T-helper 17 cell (primary cell): ENCODE measurements around the gene MXRA7. TPM values are rescaled to one million over a fixed set of nuclear protein-coding genes. Genes with fewer than 3 reads are reported as not detected.
"Not testable (repeated sequence)": the region's sequence is repeated elsewhere in the genome, so short reads cannot be mapped to it uniquely, and the experiment has no call there.

Source experiments
- ATAC-seq: fragments of 150-1000 bp; cut with Tn5 transposase; 2 replicates; pipeline ENCODE4 v1.10.0; 2021; ENCODE audit warnings: mild to moderate bottlenecking, moderate library complexity
- DNase-seq, 3 donors: peaks; one replicate each; pipeline versions ENCODE4 v3.0.0 to v3.0.0-alpha.2; 2020 to 2021
- H3K9me3 ChIP-seq: one replicate; pipeline ENCODE4 v1.7.0; 2013; ENCODE audit warnings: low read length, mild to moderate bottlenecking; ENCODE audit not compliant: control insufficient read depth, poor library complexity, severe bottlenecking
- H3K27ac Mint-ChIP-seq: one replicate; pipeline ENCODE4 v1.8.0; 2022; ENCODE audit warnings: mild to moderate bottlenecking, moderate library complexity, mixed read lengths
- H3K27me3 Mint-ChIP-seq: one replicate; pipeline ENCODE4 v1.8.0; 2022; ENCODE audit warnings: mixed read lengths
- H3K36me3 Mint-ChIP-seq: one replicate; pipeline ENCODE4 v1.8.0; 2022; ENCODE audit warnings: low read depth, mixed read lengths
- H3K4me1 Mint-ChIP-seq: one replicate; pipeline ENCODE4 v1.8.0; 2022; ENCODE audit warnings: mild to moderate bottlenecking, mixed read lengths
- H3K4me3 Mint-ChIP-seq: one replicate; pipeline ENCODE4 v1.8.0; 2022; ENCODE audit warnings: mild to moderate bottlenecking, moderate library complexity, mixed read lengths
- total RNA-seq, 4 donors: library from RNA in 2 of 4; stranded (reverse) in 2 of 4; gene quantifications; one replicate each; pipeline ENCODE4 v1.2.3 and lab custom pipeline; 2022 to 2026

The MXRA7 gene
- total RNA-seq (1 to 10 TPM; 5.7 to 8.0 TPM), total RNA-seq (lab: John Stamatoyannopoulos, UW) (15.5 to 31.9 reads per million in 2 donors)

GRCh38 chr17:76710863-76711611, at the start of gene MXRA7:
MXRA7 (minus strand) TSS chr17:76710965; CDS start chr17:76710946, 19 bp downstream.
- H3K27ac Mint-ChIP-seq, result peak within 1 kb of the TSS; percentile 39
- no peaks in the 10 kb centered on the region for H3K27me3 Mint-ChIP-seq
- H3K36me3 Mint-ChIP-seq, result peaks cover 3% of the 10 kb centered on the region
- H3K4me3 Mint-ChIP-seq, result peak within 1 kb of the TSS; percentile 80
- peak; percentile 70 for ATAC-seq
- H3K4me1 Mint-ChIP-seq, result peaks cover 29% of the 10 kb centered on the region
- H3K9me3 ChIP-seq, result no peaks in the 10 kb centered on the region
- peak; percentile 24 to 57 (median 54) for DNase-seq

GRCh38 chr17:76758570-76758969, 47.8 kb upstream of the MXRA7 start:
- Mint-ChIP-seq H3K27me3 (no peaks in the 10 kb centered on the region), H3K27ac (no peak overlapping the region)
- ATAC-seq, result no peak

GRCh38 chr17:76757256-76757655, 46.5 kb upstream of the MXRA7 start:
- no peaks in the 10 kb centered on the region for H3K9me3 ChIP-seq
- Mint-ChIP-seq H3K36me3 (peaks cover 3% of the 10 kb centered on the region), H3K4me3 (no peak overlapping the region), H3K4me1 (peaks cover 17% of the 10 kb centered on the region), H3K27me3 (no peaks in the 10 kb centered on the region), H3K27ac (no peak overlapping the region)
- DNase-seq (no peak), ATAC-seq (no peak)

More at GRCh38 chr17:76758570-76758969, 47.8 kb upstream of the MXRA7 start:
- Mint-ChIP-seq H3K4me1 (peaks cover 9% of the 10 kb centered on the region), H3K4me3 (no peak overlapping the region), H3K36me3 (peaks cover 3% of the 10 kb centered on the region)
- no peaks in the 10 kb centered on the region for H3K9me3 ChIP-seq
- no peak for DNase-seq

- H3K9me3 ChIP-seq, result no peaks in the 10 kb centered on the region
- H3K27ac Mint-ChIP-seq, result no peak overlapping the region
- no peak for ATAC-seq
- H3K27me3 Mint-ChIP-seq, result no peaks in the 10 kb centered on the region
- H3K36me3 Mint-ChIP-seq, result peaks cover 5% of the 10 kb centered on the region
- no peak overlapping the region for H3K4me3 Mint-ChIP-seq
- H3K4me1 Mint-ChIP-seq, result peaks cover 21% of the 10 kb centered on the region
- DNase-seq, result no peak
Observed at GRCh38 chr17:76755285-76755684, 44.5 kb upstream of the MXRA7 start.

GRCh38 chr17:76753061-76753961, 42.5 kb upstream of the MXRA7 start:
- peaks cover 8% of the 10 kb centered on the region for H3K36me3 Mint-ChIP-seq
- ATAC-seq (peak; percentile 84), DNase-seq (peak in 1 of 3 donors; percentile 13)
- H3K27ac Mint-ChIP-seq, result peak overlapping the region; percentile 99
- H3K9me3 ChIP-seq, result no peaks in the 10 kb centered on the region
- H3K4me3 Mint-ChIP-seq, result peak overlapping the region; percentile 93
- no peaks in the 10 kb centered on the region for H3K27me3 Mint-ChIP-seq
- peaks cover 21% of the 10 kb centered on the region for H3K4me1 Mint-ChIP-seq

GRCh38 chr17:76752006-76752405, 41.2 kb upstream of the MXRA7 start:
- no peak for DNase-seq
- Mint-ChIP-seq H3K27ac (peak overlapping the region; percentile 99), H3K27me3 (no peaks in the 10 kb centered on the region), H3K36me3 (peaks cover 6% of the 10 kb centered on the region), H3K4me3 (peak overlapping the region; percentile 66), H3K4me1 (peaks cover 19% of the 10 kb centered on the region)
- ATAC-seq, result peak; percentile 77
- no peaks in the 10 kb centered on the region for H3K9me3 ChIP-seq

GRCh38 chr17:76751416-76751993, 40.7 kb upstream of the MXRA7 start:
- DNase-seq (no peak), ATAC-seq (no peak)
- Mint-ChIP-seq H3K36me3 (peaks cover 5% of the 10 kb centered on the region), H3K4me3 (no peak overlapping the region), H3K4me1 (peaks cover 18% of the 10 kb centered on the region), H3K27ac (peak overlapping the region; percentile 99), H3K27me3 (no peaks in the 10 kb centered on the region)
- H3K9me3 ChIP-seq, result no peaks in the 10 kb centered on the region

- ATAC-seq, result no peak
- H3K27ac Mint-ChIP-seq, result no peak overlapping the region
Observed at GRCh38 chr17:76748657-76749056, 37.9 kb upstream of the MXRA7 start.

GRCh38 chr17:76747716-76748363, 37.1 kb upstream of the MXRA7 start:
- H3K36me3 Mint-ChIP-seq, result peaks cover 5% of the 10 kb centered on the region
- no peaks in the 10 kb centered on the region for H3K27me3 Mint-ChIP-seq

More at GRCh38 chr17:76748657-76749056, 37.9 kb upstream of the MXRA7 start:
- Mint-ChIP-seq H3K27me3 (no peaks in the 10 kb centered on the region), H3K36me3 (peaks cover 5% of the 10 kb centered on the region), H3K4me3 (no peak overlapping the region), H3K4me1 (peaks cover 18% of the 10 kb centered on the region)
- no peaks in the 10 kb centered on the region for H3K9me3 ChIP-seq
- DNase-seq, result no peak

GRCh38 chr17:76745785-76746184, 35.0 kb upstream of the MXRA7 start:
- not testable (repeated sequence) for H3K4me3 Mint-ChIP-seq, DNase-seq, H3K27me3 Mint-ChIP-seq, H3K27ac Mint-ChIP-seq, ATAC-seq, H3K4me1 Mint-ChIP-seq, H3K36me3 Mint-ChIP-seq, H3K9me3 ChIP-seq

More at GRCh38 chr17:76747716-76748363, 37.1 kb upstream of the MXRA7 start:
- no peak overlapping the region for H3K4me3 Mint-ChIP-seq
- peaks cover 10% of the 10 kb centered on the region for H3K4me1 Mint-ChIP-seq
- no peaks in the 10 kb centered on the region for H3K9me3 ChIP-seq
- ATAC-seq, result no peak
- H3K27ac Mint-ChIP-seq, result no peak overlapping the region
- DNase-seq, result no peak

- H3K4me3 Mint-ChIP-seq, result peak overlapping the region; percentile 33
- H3K27ac Mint-ChIP-seq, result no peak overlapping the region
Observed at GRCh38 chr17:76744747-76745146, 34.0 kb upstream of the MXRA7 start.

GRCh38 chr17:76742958-76743357, 32.2 kb upstream of the MXRA7 start:
- Mint-ChIP-seq H3K4me3 (no peak overlapping the region), H3K27me3 (no peaks in the 10 kb centered on the region), H3K4me1 (peaks cover 21% of the 10 kb centered on the region), H3K27ac (no peak overlapping the region), H3K36me3 (peaks cover 2% of the 10 kb centered on the region)
- H3K9me3 ChIP-seq, result no peaks in the 10 kb centered on the region
- ATAC-seq (no peak), DNase-seq (no peak)

More at GRCh38 chr17:76744747-76745146, 34.0 kb upstream of the MXRA7 start:
- no peak for DNase-seq
- H3K36me3 Mint-ChIP-seq, result peaks cover 4% of the 10 kb centered on the region
- ATAC-seq, result no peak
- H3K9me3 ChIP-seq, result no peaks in the 10 kb centered on the region
- no peaks in the 10 kb centered on the region for H3K27me3 Mint-ChIP-seq
- H3K4me1 Mint-ChIP-seq, result peaks cover 10% of the 10 kb centered on the region
